K562 treated with DMSO at 1 percent for 12 hours (cell line): Measurements from ENCODE around the gene ZBED5. TPM values are rescaled to one million over a fixed set of nuclear protein-coding genes. Genes with fewer than 3 reads are reported as not detected.

Experiments used
- total RNA-seq: library from RNA; unstranded; fragments of 300-600 nt; gene quantifications from 2 replicates; pipeline ENCODE4 v1.2.3, GENCODE V29; 2022; ENCODE audit not compliant: insufficient read depth

The ZBED5 gene
- 15.9 and 35.8 TPM in 2 replicates for total RNA-seq

GRCh38 chr11:10857709-10858438, at the start of gene ZBED5:
Gene ZBED5 (minus strand): TSS chr11:10858053. CDS start chr11:10854945, 3,108 bp downstream.

DNA sequence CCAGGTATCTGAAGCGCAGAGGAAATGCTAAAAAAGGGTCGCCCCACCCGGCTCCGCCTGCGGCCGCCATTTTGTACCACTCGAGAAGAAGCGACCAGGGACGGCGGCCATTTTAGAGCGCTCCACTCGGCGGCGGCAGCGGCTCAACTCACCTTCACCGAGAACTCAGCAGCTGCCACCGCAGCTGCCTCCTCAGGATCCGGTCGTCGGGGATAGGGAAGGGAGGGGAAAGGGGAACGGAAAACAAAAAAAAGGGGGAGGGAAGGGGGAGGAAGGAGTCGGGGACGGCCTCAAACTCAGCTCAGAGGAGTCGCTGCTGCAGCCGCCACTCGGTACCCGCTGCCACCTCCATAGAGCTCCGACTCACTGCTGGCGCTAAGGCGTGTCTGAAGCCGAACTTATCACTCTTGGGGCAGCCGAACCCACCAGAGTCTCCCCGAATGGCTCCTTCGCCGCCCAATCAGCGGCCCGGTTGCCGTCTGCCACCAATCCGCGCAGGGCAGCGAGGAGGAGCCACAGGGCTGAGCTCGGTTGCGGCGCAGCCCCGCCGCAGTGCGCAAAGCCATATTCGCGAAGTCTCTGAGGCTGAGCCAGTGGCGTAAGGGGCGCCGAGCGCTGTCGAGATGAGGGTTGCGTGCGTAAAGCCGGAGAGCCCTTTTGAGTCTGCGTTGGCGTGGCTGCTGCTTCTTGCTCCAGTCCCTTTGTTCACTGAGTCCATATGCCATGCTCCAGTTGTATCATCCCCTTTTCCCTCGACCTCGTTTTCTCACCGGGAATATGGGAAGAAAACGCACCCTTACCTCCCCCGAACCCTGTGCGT, 49.1 kb downstream of the ZBED5 start, which contains the start of gene EIF4G2:
TSS of gene EIF4G2 (minus strand) at position 374 of the 820 bp plus-strand sequence.

Other genes with a start within 250 kb of the ZBED5 start
- 0.35 TPM in 1 of 2 replicates, not detected in the other for gene IRAG1, start 164.3 kb downstream of the ZBED5 start, total RNA-seq
- gene CTR9, start 106.8 kb downstream of the ZBED5 start, total RNA-seq: 22.0 and 58.6 TPM in 2 replicates
- gene EIF4G2, start 49.1 kb downstream of the ZBED5 start, total RNA-seq: 140 and 420 TPM in 2 replicates